Measurements from ENCODE around the gene PTK6.

GRCh38 chr20:63509088-63509564 lies 28.1 kb downstream of the PTK6 start:
- TF ChIP-seq CTCF (IDR thresholded peaks at IDR 0.05) = no peak
- no peak for TF ChIP-seq POLR2A (IDR thresholded peaks at IDR 0.05)
- no peak for TF ChIP-seq EP300 (IDR thresholded peaks at IDR 0.05)

All from sigmoid colon (tissue), 4 donors.